DOHH2 (cell line): Measurements from ENCODE around the gene ARL4D.

ENCODE experiments used
- CTCF ChIP-seq: fragments of 200-600 bp; sonication (generic); IDR thresholded peaks from one replicate; pipeline ENCODE4 v1.5.1; 2014; ENCODE audit warnings: antibody characterized with exemption, mild to moderate bottlenecking, low read depth, low read length; ENCODE audit not compliant: poor library complexity, severe bottlenecking
- EZH2phosphoT487 ChIP-seq: fragments of 200-600 bp; sonication (generic); IDR thresholded peaks from 2 replicates; pipeline ENCODE4 v1.6.1; 2017; ENCODE audit warnings: borderline replicate concordance, mild to moderate bottlenecking, antibody characterized with exemption, low read length, moderate library complexity, mixed read lengths

GRCh38 chr17:43354371-43354770, 44.4 kb upstream of the ARL4D start:
- no peak for TF ChIP-seq CTCF
- TF ChIP-seq EZH2phosphoT487: no peak
